T-helper 2 cell (primary cell): ENCODE data around the gene CPEB2.
A peak's percentile ranks its signal among the peaks of the same experiment; 100 is the strongest.
"Not testable (repeated sequence)": the region's sequence is repeated elsewhere in the genome, so short reads cannot be mapped to it uniquely, and the experiment has no call there.

Source experiments
- DNase-seq, 5 experiments: peaks; one replicate each; pipeline versions ENCODE4 v3.0.0 to v3.0.0-alpha.2; 2012 to 2022

The CPEB2 gene

GRCh38 chr4:15063341-15063740, 61.1 kb downstream of the CPEB2 start:
- no peak for DNase-seq

- no peak for DNase-seq
These were observed 63.2 kb downstream of the CPEB2 start for GRCh38 chr4:15065516-15065915.

GRCh38 chr4:15066140-15066539, 63.9 kb downstream of the CPEB2 start:
- no peak for DNase-seq

GRCh38 chr4:15068298-15068697, 66.0 kb downstream of the CPEB2 start:
- no peak for DNase-seq

GRCh38 chr4:15075875-15076274, 73.6 kb downstream of the CPEB2 start:
- DNase-seq: no peak

DNA sequence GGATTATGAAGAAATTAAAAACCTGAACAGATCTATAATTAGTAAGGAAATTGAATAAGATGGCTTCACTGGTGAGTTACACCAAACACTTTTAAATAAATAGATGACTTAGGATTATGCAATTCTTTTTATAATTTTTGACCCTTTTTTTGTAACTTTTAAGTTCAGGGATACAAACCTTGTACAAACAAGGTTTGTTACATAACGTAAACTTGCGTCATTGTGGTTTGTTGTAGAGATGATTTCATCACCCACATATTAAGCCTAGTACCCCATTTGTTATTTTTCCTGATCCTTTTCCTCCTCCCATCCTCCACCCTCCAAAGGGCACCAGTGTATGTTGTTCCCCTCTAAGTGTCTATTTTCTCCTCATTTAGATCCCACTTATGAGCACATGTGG, 75.7 kb downstream of the CPEB2 start:
- no peak for DNase-seq

GRCh38 chr4:15078682-15079642, 76.7 kb downstream of the CPEB2 start:
- DNase-seq: no peak

DNA sequence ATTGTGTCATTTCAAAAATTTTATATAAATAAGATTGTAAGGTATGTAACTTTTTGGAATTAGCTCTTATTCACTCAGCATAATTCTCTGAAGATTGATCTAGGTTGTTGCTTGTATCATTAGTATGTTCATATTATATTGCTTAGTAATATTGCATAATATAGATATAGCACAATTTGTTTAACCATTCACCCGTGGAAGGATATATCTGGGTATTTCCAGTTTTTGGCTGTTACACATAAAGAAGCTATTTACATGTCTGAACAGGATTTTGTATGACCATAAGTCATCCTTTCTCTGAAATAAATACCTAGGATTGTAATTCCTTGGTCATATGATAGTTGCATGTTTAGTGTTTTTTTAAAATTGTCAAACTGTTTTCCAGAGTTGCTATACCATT, 82.5 kb downstream of the CPEB2 start:
- DNase-seq: no peak

DNA sequence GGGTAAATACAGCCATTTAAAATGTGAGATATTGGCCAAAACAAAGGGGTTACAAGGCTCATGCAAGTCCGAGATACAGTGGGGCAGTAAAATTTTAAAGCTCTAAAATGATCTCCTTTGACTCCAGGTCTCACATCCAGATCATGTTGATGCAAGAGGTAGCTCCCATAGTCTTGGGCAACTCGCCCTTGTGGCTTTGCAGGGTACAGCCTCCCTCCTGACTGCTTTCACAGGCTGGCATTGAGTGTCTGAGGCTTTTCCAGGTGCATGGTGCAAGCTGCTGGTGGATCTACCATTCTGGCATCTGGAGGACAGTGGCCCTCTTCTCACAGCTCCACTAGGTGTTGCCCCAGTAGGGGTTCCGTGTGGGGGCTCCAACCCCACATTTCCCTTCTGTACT, 83.5 kb downstream of the CPEB2 start:
- DNase-seq: not testable (repeated sequence)

- DNase-seq: not testable (repeated sequence)
These were observed 84.0 kb downstream of the CPEB2 start for GRCh38 chr4:15086259-15086658.

GRCh38 chr4:15088394-15089035, 86.2 kb downstream of the CPEB2 start:
- no peak for DNase-seq

DNA sequence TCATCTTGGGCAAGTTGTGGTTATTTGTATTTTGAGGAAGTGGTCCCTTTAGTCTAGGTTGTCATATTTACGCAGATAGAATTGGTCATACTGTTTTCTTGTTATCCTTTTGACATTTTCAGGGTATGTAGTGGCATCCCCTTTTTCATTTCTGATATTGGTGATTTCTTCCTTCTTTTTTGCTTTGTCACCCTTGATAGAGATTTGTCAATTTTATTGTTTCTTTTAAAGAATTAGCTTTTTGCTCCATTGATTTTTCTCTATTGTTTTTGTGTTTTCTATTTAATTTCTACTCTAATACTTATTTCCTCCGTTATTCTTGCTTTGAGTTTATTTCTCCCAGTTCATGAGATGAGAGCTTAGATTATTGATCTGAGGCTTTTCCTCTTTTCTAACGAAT, 87.7 kb downstream of the CPEB2 start:
- DNase-seq: no peak

DNA sequence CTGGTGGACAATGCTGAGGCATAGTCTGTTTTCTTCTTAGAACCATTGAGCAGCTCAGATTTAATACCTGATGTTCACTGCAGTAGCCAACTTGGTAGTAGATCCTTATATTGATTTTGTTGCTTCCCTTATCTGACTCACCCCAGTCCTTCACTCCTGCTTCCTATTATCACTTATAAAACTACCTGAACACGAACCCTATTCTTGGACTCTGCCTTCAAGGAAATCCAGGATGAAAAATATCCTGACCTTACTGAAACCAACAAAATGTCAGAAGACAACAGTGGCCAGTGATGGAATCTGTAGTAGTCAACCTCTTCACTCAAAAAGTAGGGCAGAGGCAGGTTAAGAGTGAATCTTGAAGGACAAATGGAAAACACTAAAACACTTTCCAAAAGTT, 98.1 kb downstream of the CPEB2 start:
- DNase-seq: no peak

DNA sequence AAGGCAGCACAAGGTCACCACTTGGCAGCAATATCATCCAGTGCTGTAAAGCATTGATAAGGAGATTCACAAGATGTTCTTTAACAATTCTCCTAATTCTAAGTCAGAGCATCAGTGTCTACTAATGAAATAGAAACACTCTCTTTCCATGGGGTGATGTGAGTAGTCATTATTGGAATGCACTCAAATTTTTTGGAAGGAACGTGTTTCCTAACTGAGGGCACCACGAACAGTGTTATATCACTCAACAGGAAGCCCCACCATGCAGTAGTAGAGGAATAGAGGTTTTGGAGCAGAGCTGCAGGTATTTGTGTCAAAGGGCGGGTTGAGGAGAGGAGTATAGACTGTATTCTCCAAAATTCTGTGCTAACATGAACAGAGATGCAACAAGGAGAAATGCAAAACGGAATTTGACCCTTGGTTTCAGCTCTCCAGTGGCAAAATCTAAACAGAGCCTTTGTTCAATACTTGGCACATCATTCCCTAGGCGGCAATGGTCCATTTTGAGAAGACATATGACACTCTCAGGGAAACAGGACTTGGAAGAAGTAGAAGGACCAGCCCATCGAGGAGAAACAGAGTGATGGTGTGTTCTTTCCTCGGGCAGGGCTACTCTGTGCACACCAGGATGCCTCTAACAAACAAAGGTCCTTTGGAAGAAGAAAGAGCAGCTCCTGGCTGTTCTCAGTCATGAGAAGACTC, 98.9 kb downstream of the CPEB2 start:
- no peak for DNase-seq

GRCh38 chr4:15104825-15105224, 102.5 kb downstream of the CPEB2 start:
- no peak for DNase-seq

- DNase-seq: no peak
These were observed 104.1 kb downstream of the CPEB2 start for GRCh38 chr4:15106399-15106798.

- DNase-seq: no peak
These were observed 107.3 kb downstream of the CPEB2 start for GRCh38 chr4:15109600-15109999.

DNA sequence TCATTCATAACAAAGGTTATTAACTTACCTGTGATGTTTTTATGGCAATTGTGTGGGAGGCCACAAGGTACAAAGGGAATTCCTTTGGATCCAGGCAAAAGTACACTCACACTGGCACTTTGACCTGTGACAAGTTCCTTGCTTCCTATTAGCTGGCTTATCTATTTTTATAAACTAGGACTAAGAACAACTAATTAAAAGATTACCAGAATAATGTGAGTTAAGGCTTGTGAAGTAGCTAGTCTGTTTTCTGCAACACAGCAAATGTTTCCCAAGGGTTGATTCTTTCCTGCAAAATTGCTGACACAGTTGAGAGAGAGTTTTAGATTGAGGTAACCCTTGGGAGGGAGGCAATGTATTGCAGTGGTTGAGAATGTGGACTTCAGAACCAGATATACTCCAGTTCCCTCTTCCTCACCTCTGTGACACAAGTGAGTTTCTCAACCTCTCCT, 107.9 kb downstream of the CPEB2 start:
- no peak for DNase-seq

DNA sequence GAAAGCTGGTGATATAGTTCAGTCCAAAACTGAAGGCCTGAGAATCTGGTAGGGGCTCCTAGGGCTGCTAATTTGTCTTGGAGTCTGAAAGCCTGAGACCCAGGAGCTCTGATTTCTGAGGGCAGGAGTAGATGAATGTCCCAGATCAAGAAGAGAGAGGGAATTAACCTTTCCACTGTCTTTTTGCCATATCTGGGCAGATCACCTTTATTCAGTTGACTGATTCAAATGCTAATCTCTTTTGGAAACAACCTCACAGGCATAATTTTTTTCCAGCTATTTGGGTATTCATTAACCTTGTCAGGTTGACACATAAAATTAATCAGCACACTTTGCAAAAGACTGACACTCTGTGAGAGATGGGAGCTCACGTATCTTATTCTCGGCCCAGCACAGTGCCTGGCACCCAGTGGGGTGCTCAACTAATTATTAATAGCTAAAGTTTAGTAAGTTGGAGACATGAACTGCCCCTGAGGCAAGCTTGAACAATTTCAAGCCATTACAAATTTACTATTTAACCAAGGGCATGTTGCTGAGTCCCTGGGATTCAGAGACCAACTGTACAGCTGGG, 114.3 kb downstream of the CPEB2 start:
- no peak for DNase-seq

DNA sequence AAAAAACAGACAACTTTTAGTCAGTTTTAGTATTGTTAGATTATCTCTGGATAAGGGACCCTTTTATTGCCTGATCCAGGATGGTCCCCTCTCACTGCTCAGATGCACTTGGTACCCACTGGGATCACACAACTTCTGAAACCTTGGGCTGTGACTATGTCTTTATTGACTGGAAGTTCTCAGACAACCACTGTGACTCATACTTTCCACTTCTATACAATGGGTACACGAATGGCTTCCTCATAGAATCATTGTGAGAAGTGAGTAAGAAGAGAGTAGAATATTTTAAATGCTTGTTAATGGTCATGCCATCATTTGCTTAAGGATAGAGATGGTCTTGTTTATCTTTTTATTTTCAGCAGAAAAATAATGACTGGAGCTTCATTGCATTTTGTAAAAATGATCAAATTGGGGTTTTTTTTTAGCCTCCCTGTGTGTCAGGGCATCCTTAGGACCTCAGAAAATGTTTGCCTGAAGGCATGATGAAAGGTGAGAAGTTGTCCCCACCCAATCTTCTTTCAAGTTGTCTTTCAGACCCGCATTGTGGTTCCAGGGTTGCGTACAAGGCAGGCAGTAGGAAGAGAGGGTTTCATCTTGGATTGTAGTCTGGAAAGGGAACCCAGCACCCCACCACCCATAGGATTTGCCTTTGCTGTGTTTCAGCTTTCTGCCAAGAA, 115.1 kb downstream of the CPEB2 start:
- DNase-seq: peak in 1 of 5 experiments; percentile 18

DNA sequence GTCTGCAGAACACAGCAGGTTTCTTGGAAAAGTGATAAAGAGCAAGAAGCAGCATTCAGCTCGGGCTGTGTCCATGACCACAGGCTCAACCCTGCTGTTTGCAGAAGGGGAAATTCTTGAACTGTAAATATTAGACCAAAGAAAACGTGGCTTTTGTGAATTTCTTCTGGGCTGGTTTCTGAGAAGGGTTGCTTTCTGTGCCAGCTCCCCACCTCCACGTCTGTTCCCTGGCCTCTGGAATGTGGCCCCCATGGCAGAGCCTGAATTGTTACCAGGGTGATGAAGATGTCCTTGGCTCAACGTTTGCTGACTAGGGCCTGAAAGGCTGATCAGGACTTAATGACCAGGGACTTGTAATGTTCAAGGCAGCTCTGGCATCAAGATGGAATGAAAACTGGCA, 116.0 kb downstream of the CPEB2 start:
- DNase-seq: no peak
